ENCODE results near the gene OTOG.

OTOG gene

GRCh38 chr11:17652556-17652955 is 105.5 kb downstream of the OTOG start:
- Histone ChIP-seq H3K4me3 (replicated peaks; ENCODE audit: insufficient read depth, low read length) (no peak overlapping the region), H3K27ac (replicated peaks) (no peak overlapping the region), H3K27me3 (ENCODE audit: insufficient read depth, poor library complexity, severe bottlenecking) (peaks cover 2% of the 10 kb centered on the region)
- TF ChIP-seq CTCF (IDR thresholded peaks at IDR 0.05; ENCODE audit: insufficient read depth, low read length) (no peak), GABPA (IDR thresholded peaks at IDR 0.05; ENCODE audit: low read depth) (no peak), REST (IDR thresholded peaks at IDR 0.05; ENCODE audit: insufficient replicate concordance, low read depth) (no peak), POLR2AphosphoS5 (IDR thresholded peaks at IDR 0.05; ENCODE audit: low read depth) (no peak), SPI1 (IDR thresholded peaks at IDR 0.05; ENCODE audit: borderline replicate concordance, low read depth) (no peak)
- DNase-seq (ENCODE audit: low read depth in 1 of 2, low spot score in 1 of 2): no peak

GRCh38 chr11:17653611-17654010 is 106.6 kb downstream of the OTOG start:
- no peak overlapping the region for H3K27ac ChIP-seq (replicated peaks)
- no peak for DNase-seq (ENCODE audit: low read depth in 1 of 2, low spot score in 1 of 2)
- TF ChIP-seq SPI1 (IDR thresholded peaks at IDR 0.05; ENCODE audit: borderline replicate concordance, low read depth) (no peak), POLR2AphosphoS5 (IDR thresholded peaks at IDR 0.05; ENCODE audit: low read depth) (no peak), REST (IDR thresholded peaks at IDR 0.05; ENCODE audit: insufficient replicate concordance, low read depth) (no peak), CTCF (IDR thresholded peaks at IDR 0.05; ENCODE audit: insufficient read depth, low read length) (no peak), GABPA (IDR thresholded peaks at IDR 0.05; ENCODE audit: low read depth) (no peak)
- no peak overlapping the region for H3K4me3 ChIP-seq (replicated peaks; ENCODE audit: insufficient read depth, low read length)
- peaks cover 4% of the 10 kb centered on the region for H3K27me3 ChIP-seq (ENCODE audit: insufficient read depth, poor library complexity, severe bottlenecking)

- H3K27ac ChIP-seq (replicated peaks): no peak overlapping the region
- no peak for TF ChIP-seq CTCF (IDR thresholded peaks at IDR 0.05; ENCODE audit: insufficient read depth, low read length)
- no peak for TF ChIP-seq REST (IDR thresholded peaks at IDR 0.05; ENCODE audit: insufficient replicate concordance, low read depth)
- TF ChIP-seq POLR2AphosphoS5 (IDR thresholded peaks at IDR 0.05; ENCODE audit: low read depth): no peak
- no peak for TF ChIP-seq GABPA (IDR thresholded peaks at IDR 0.05; ENCODE audit: low read depth)
- no peak for TF ChIP-seq SPI1 (IDR thresholded peaks at IDR 0.05; ENCODE audit: borderline replicate concordance, low read depth)
- no peak overlapping the region for H3K4me3 ChIP-seq (replicated peaks; ENCODE audit: insufficient read depth, low read length)
- H3K27me3 ChIP-seq (ENCODE audit: insufficient read depth, poor library complexity, severe bottlenecking): peaks cover 4% of the 10 kb centered on the region
- DNase-seq (ENCODE audit: low read depth in 1 of 2, low spot score in 1 of 2): no peak
Observed at GRCh38 chr11:17655682-17656081, 108.6 kb downstream of the OTOG start.

Data from HL-60 (cell line).